Aorta (tissue), 5 donors: Measurements from ENCODE around the gene THRB. TPM values are rescaled to one million over a fixed set of nuclear protein-coding genes. Genes with fewer than 3 reads are reported as not detected.
A peak's percentile ranks its signal among the peaks of the same experiment; 100 is the strongest.

ENCODE experiments used
- ATAC-seq: fragments of 200-7000 bp; cut with Tn5 transposase; one replicate; pipeline ENCODE4 v1.9.1; 2022; ENCODE audit warnings: moderate library complexity; ENCODE audit not compliant: low FRiP score
- DNase-seq, 2 donors: peaks; one replicate each; pipeline ENCODE4 v3.0.0-alpha.2; 2020
- H3K27ac ChIP-seq, 2 donors: one replicate each; pipeline ENCODE4 v1.5.1; 2013; ENCODE audit warnings: low read length in 2 of 2, mild to moderate bottlenecking in 2 of 2, moderate library complexity in 2 of 2, control low read depth in 1 of 2, inconsistent platforms in 1 of 2, low read depth in 1 of 2
- H3K27me3 ChIP-seq, 2 donors: one replicate each; pipeline ENCODE4 v1.6.1; 2013; ENCODE audit warnings: control low read depth in 1 of 2, low read length in 1 of 2, mild to moderate bottlenecking in 1 of 2, moderate library complexity in 1 of 2; ENCODE audit not compliant: insufficient read depth in 2 of 2, control insufficient read depth in 1 of 2
- H3K36me3 ChIP-seq, 2 donors: one replicate each; pipeline ENCODE4 v1.6.1; 2013; ENCODE audit warnings: control low read depth in 1 of 2, low read length in 1 of 2, mild to moderate bottlenecking in 1 of 2; ENCODE audit not compliant: insufficient read depth in 2 of 2, control insufficient read depth in 1 of 2
- H3K4me1 ChIP-seq, 2 donors: one replicate each; pipeline ENCODE4 v1.6.1; 2013; ENCODE audit warnings: low read length in 2 of 2, control low read depth in 1 of 2, mild to moderate bottlenecking in 1 of 2, moderate library complexity in 1 of 2; ENCODE audit not compliant: insufficient read depth in 2 of 2, control insufficient read depth in 1 of 2
- H3K4me3 ChIP-seq, 2 donors: one replicate each; pipeline ENCODE4 v1.5.1; 2013; ENCODE audit warnings: low read length in 2 of 2, control low read depth in 1 of 2, mild to moderate bottlenecking in 1 of 2
- H3K9me3 ChIP-seq: one replicate; pipeline ENCODE4 v1.6.1; 2013; ENCODE audit warnings: mild to moderate bottlenecking, low read length; ENCODE audit not compliant: control insufficient read depth
- WGBS, 2 donors: extraction: QIAGEN DNeasy Blood & Tissue Kit; methylation state at CpG; one replicate each; pipeline ENCODE4 v1.1.7; 2013; 5-methylcytosine and 5-hydroxymethylcytosine counted together
- intact Hi-C, 2 donors: fragments of 100-400 bp; cut with DNase I; formaldehyde crosslinking; loops; one replicate each; pipeline versions ENCODE4 v1.14.2 to v1.15.0; 2022
- polyA plus RNA-seq, 2 donors: library from polyadenylated mRNA; stranded (reverse); fragments of 200-250 nt; gene quantifications; one replicate each; pipeline ENCODE4 v1.2.3, GENCODE V29; 2013
- total RNA-seq, 2 donors: library from RNA; stranded (reverse); fragmentation: NEBNext Ultra II Directional; extraction: Animal tissue kit (Norgen Biotek cat#: 25700); gene quantifications; one replicate each; pipeline ENCODE4 v1.2.1, GENCODE V29; 2021
- donor health status: healthy with polysubstance abuse.
- donor health status: Bipolar disorder and iron deficiency.
- donor health status: DM: no; HTN: no; CAD: no.
- donor health status: DM: no; HTN: no; CAD: no.
- donor health status: DM: yes; HTN: yes; CAD: no.

THRB gene
- total and polyA plus RNA-seq, 4 donors: 20.2 to 77.9 (median 42.8) TPM

DNA sequence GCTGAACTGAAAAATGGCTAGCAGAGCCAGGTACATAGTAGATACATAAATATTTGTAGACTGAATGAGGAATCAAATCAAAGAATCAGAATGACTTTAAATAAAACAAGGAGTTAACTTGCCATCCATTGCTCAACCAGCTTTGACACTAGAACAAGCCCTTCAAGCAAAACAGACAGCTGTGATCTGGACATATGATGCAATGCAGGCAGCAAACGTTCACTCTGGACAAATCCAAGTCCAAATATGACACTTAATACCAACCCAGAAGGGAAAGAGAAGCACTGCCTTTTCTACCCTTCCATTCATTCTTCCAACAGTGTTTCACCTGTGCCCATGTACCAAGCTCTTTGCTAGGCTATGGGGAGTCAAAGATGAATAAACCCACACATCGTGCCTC is 4.5 kb downstream of the THRB start:
- H3K27ac ChIP-seq: peak overlapping the region; percentile 8 to 65
- intact Hi-C loops: loop anchor here (5.0 to 10.0 kb wide), 4 partner anchors 88 to 495 kb away; no protein-coding TSS in a partner anchor
- H3K4me1 ChIP-seq: peaks cover 6 to 23% of the 10 kb centered on the region in 2 donors
- H3K36me3 ChIP-seq: no peaks in the 10 kb centered on the region
- DNase-seq (no peak), ATAC-seq (no peak)
- no peak overlapping the region for H3K4me3 ChIP-seq
- no peaks in the 10 kb centered on the region for H3K9me3 ChIP-seq
- 23 to 31% methylated on average over 2 of the region's 2 CpGs for WGBS, 2 donors
- no peaks in the 10 kb centered on the region for H3K27me3 ChIP-seq

DNA sequence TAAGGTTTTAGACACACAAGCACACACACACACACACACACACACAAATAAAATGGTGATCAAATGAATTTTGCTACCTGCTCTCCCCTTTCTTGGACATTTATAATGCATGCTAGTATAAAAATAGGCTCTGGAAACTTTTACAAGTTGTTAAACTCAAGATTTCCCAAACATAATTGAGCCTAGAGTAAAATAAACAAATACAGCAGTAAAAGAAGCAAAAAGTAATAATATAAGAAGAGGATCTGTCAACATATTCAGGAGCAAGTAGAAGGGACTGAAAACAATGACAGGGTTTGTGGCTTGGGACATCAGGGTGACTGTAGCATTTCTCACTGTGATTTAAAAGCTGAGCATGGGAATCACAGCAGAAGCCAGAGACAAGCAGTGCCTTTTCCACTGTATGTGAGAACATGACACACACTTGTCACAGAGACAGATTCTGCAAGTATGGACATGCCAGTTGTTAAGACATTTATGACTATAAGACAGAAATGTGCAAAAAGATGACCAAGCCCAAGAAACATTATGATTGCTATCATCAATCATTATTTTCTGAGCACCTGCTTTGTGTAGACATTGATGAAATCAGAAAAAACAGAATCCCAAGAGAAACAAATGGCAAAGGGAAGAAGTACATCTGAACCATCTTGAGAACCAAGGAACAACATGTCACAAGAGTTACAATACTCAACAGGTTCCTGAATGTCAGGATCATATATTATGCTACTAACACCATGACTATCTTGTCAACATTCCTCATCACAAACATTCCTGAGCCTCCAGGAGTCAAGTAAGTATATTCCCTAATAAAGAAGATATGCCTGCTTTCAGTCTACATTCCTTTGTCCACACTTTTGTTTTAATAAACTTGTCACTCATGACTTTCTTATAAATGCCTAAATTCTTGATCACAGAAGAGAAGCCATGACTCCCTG is 7.1 kb downstream of the THRB start:
- Histone ChIP-seq H3K36me3 (no peaks in the 10 kb centered on the region), H3K27me3 (no peaks in the 10 kb centered on the region), H3K9me3 (no peaks in the 10 kb centered on the region), H3K27ac (no peak overlapping the region), H3K4me3 (peak overlapping the region in 1 of 2 donors; percentile 10), H3K4me1 (peaks cover 6 to 23% of the 10 kb centered on the region in 2 donors)
- ATAC-seq (no peak), DNase-seq (no peak)
- intact Hi-C loops: no loop called here

DNA sequence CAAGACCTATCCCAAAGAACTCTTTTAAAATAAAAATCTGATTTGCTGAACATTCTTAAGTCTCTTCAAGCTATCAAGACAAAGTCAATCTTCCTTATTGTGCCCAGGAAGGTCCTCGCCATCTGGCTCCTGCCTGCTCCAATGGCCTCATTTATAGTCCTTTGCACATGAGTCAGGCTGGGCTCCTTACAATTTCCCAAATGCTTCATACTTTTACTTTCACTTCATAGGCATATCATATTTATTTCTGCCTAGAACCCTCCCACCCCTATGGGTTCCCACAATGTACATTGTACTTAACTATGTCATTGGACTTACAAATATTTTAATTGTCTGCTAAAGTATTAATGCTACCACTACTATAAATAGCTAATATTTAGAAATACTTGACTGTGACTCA is 9.1 kb downstream of the THRB start:
- peak overlapping the region in 1 of 2 donors; percentile 26 for H3K4me3 ChIP-seq
- H3K27me3 ChIP-seq: no peaks in the 10 kb centered on the region
- intact Hi-C loops: no loop called here
- H3K9me3 ChIP-seq: no peaks in the 10 kb centered on the region
- 79 to 81% methylated on average over 1 of the region's 1 CpG for WGBS, 2 donors
- peak overlapping the region in 1 of 2 donors; percentile 28 for H3K27ac ChIP-seq
- ATAC-seq (no peak), DNase-seq (no peak)
- H3K36me3 ChIP-seq: no peaks in the 10 kb centered on the region
- H3K4me1 ChIP-seq: peaks cover 5 to 18% of the 10 kb centered on the region in 2 donors

DNA sequence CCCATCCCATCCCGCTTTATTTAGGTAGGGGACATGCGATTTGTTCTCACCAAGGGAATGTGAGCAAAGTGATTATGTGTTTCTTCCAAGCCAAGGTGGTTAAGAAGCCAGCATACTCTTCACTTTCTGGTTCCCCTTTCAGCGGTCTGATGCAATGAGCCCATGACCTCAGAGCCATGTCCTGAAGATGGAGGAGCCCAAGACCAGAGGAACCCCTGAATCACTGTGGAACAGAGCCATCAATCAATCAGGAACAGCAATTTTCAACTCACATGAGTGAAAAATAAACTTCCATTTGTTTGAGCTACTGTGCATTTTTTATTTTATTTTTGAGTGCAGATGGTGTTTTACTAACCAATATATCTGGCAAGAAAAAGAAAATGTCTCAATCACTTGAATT is 10.8 kb downstream of the THRB start:
- Histone ChIP-seq H3K4me1 (peaks cover 0 to 10% of the 10 kb centered on the region in 2 donors), H3K36me3 (no peaks in the 10 kb centered on the region), H3K9me3 (no peaks in the 10 kb centered on the region), H3K27me3 (no peaks in the 10 kb centered on the region), H3K4me3 (no peak overlapping the region), H3K27ac (no peak overlapping the region)
- no peak for ATAC-seq
- 92 to 94% methylated on average over 3 of the region's 3 CpGs for WGBS, 2 donors
- intact Hi-C loops: no loop called here
- DNase-seq: peak in 1 of 2 donors; percentile 74

DNA sequence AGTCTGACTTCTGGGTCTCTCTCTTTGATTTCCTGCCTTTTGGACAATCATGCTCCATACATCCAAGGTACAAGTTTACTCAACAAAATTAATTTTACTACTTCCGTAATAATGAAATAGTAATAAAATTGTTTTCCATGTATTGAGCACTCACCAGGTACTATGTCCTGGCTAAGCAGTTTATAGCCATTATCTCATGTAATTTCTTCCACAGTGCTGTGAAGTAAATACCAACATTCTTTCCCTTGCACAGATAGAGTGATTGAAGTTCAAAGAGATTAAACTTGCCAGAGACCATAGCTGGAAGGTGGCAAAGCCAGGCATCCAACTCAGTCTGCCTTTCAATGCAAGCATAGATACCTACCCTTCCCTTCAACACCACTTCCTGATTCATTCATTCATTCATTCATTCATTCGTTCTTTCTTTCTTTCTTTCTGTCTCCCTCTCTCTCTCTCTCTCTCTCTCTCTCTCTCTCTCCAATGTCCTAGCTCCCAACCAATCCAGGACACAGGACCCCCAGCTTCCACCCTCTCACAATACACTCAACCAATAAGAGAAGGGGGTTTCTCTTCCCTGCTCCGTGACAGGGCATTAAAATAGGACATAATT is 12.4 kb downstream of the THRB start:
- no peak for ATAC-seq
- intact Hi-C loops: no loop called here

DNA sequence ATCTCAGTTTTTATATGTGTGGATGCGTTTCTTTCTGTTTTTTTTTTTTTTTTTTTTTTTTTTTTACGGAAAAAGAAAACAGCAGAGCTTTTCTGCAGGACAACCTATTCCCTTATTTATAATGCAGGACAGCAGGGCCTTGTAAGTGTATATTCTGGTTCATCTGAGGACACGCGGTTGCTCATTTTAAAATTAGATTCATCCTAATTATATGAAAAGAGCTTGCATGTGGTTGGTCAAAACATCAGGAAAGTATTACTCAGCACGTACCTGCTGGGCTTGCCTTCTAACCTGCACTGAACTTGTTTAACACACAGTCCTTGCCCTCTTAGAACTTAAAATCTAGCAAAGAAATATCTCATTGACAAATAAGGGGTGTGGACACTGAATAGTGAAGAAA is 13.5 kb downstream of the THRB start:
- intact Hi-C loops: no loop called here
- Histone ChIP-seq H3K4me1 (peaks cover 5 to 9% of the 10 kb centered on the region in 2 donors), H3K27ac (peak overlapping the region in 1 of 2 donors; percentile 24), H3K36me3 (no peaks in the 10 kb centered on the region), H3K9me3 (no peaks in the 10 kb centered on the region), H3K27me3 (no peaks in the 10 kb centered on the region), H3K4me3 (no peak overlapping the region)
- WGBS, 2 donors: 81 to 84% methylated on average over 5 of the region's 5 CpGs
- no peak for DNase-seq
- ATAC-seq: no peak

More for the DNA sequence above, 12.4 kb downstream of the THRB start:
- no peak for DNase-seq
- 91% methylated on average over 3 of the region's 3 CpGs for WGBS, 2 donors
- peaks cover 5 to 11% of the 10 kb centered on the region in 2 donors for H3K4me1 ChIP-seq
- no peak overlapping the region for H3K27ac ChIP-seq
- H3K9me3 ChIP-seq: no peaks in the 10 kb centered on the region
- H3K36me3 ChIP-seq: no peaks in the 10 kb centered on the region
- no peaks in the 10 kb centered on the region for H3K27me3 ChIP-seq
- no peak overlapping the region for H3K4me3 ChIP-seq

DNA sequence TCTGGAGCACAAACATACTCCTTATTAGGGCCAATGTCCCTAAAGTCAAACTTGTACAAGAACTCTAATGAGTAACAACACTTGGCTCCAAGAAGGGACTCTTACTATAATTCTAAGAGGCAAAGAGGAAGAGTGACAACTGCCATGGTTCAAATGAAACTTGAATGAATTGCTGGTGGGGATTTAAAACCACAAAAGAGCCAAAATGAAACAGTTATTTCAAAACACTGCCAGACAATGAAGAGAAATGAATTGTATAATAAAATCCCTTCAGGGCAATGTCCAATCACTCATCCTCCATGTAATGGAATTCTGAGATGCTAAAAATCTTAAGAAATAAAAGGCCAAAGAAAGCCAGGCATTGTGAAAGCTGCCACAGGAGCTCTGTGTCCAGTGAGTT is 14.2 kb downstream of the THRB start:
- no peak overlapping the region for H3K4me3 ChIP-seq
- ATAC-seq: no peak
- no peaks in the 10 kb centered on the region for H3K27me3 ChIP-seq
- H3K36me3 ChIP-seq: no peaks in the 10 kb centered on the region
- no peaks in the 10 kb centered on the region for H3K9me3 ChIP-seq
- DNase-seq: no peak
- peaks cover 5 to 7% of the 10 kb centered on the region in 2 donors for H3K4me1 ChIP-seq
- peak overlapping the region in 1 of 2 donors; percentile 12 for H3K27ac ChIP-seq
- intact Hi-C loops: no loop called here

DNA sequence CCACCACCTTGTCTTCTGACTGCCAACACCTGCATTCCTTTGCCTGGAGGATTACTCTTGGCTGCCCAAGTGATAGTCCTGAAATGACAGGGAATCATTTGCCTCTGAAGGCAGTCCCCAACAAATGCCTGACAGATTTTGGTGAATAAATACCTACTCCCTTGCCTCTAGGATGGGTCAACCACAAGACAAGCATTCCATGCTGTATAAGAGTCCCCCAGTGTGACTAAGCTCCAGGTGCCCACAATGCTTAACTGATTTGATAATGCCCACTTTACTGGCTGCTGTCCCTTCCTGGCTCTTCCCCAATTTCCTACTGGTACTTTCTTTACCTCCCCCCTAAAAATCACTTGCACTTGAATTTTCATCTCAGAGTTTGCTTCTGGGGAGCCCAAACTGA is 14.8 kb downstream of the THRB start:
- intact Hi-C loops: loop anchor here in 1 of 2 donors (10.0 kb wide), 1 partner anchor 55 kb away; no protein-coding TSS in a partner anchor
- Histone ChIP-seq H3K27me3 (no peaks in the 10 kb centered on the region), H3K27ac (peak overlapping the region in 1 of 2 donors; percentile 75), H3K4me1 (peaks cover 5 to 7% of the 10 kb centered on the region in 2 donors), H3K9me3 (no peaks in the 10 kb centered on the region), H3K4me3 (no peak overlapping the region), H3K36me3 (no peaks in the 10 kb centered on the region)
- DNase-seq (no peak), ATAC-seq (no peak)
